ENCODE results near the gene RPRML. TPM values are rescaled to one million over a fixed set of nuclear protein-coding genes. Genes with fewer than 3 reads are reported as not detected.

RPRML gene
- total and polyA plus RNA-seq, 2 donors from 2014 or later = not detected

DNA sequence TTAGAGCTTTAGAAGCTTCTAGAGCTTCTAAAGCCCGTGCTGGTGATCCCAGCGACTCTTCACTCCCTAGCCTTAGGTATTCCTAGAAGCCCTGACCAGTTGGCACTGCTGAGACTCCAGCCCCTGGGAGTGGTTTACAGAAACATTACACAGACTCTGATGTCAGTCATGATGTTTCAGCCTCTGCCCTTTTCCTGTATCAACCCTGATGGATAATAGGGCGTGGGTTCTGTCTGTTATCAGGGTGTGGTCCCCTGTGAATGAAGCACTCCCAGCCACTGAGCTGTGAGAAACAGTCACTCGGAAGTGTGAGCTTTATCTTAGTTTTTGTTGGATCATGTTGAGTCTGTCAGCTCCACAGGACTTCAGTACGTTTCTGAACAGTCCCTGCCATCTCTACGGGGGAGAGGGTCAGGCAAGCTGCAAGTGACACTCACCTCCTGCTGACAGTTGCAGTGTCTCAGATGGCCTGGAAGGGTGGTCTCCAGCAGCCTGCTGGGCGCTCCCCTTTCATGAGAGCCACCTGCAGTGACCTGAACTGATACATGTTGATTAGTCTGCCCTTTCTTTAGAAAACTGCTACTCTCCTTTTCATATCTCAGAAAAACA lies 43.3 kb downstream of the RPRML start:
- Histone ChIP-seq H3K4me3 (ENCODE audit: low read length in 3 of 3) (no peak overlapping the region), H3K9ac (ENCODE audit: low read length in 3 of 3) (no peak overlapping the region), H3K27me3 (ENCODE audit: control insufficient read depth, insufficient read depth, low read length) (no peaks in the 10 kb centered on the region), H3K36me3 (ENCODE audit: control insufficient read depth in 2 of 3, insufficient read depth in 3 of 3, low read length in 3 of 3) (peaks cover 12 to 89% (median 59%) of the 10 kb centered on the region in 3 donors), H3K4me1 (ENCODE audit: control insufficient read depth in 2 of 3, insufficient read depth in 2 of 3, low read depth in 1 of 3, low read length in 3 of 3) (peaks cover 0 to 10% (median 6%) of the 10 kb centered on the region in 3 donors), H3K27ac (ENCODE audit: low read depth in 2 of 2, low read length in 2 of 2) (no peak overlapping the region), H3K9me3 (ENCODE audit: control insufficient read depth in 2 of 3, insufficient read depth in 1 of 3, low read length in 3 of 3) (no peaks in the 10 kb centered on the region)
- intact Hi-C loops (cut with DNase I) = no loop called here
- FAIRE-seq (no peak), DNase-seq (no peak)
- TF ChIP-seq, protein P1, sequence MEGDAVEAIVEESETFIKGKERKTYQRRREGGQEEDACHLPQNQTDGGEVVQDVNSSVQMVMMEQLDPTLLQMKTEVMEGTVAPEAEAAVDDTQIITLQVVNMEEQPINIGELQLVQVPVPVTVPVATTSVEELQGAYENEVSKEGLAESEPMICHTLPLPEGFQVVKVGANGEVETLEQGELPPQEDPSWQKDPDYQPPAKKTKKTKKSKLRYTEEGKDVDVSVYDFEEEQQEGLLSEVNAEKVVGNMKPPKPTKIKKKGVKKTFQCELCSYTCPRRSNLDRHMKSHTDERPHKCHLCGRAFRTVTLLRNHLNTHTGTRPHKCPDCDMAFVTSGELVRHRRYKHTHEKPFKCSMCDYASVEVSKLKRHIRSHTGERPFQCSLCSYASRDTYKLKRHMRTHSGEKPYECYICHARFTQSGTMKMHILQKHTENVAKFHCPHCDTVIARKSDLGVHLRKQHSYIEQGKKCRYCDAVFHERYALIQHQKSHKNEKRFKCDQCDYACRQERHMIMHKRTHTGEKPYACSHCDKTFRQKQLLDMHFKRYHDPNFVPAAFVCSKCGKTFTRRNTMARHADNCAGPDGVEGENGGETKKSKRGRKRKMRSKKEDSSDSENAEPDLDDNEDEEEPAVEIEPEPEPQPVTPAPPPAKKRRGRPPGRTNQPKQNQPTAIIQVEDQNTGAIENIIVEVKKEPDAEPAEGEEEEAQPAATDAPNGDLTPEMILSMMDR (IDR thresholded peaks at IDR 0.05; ENCODE audit: borderline replicate concordance, extremely low read depth, insufficient read depth) = no peak

DNA sequence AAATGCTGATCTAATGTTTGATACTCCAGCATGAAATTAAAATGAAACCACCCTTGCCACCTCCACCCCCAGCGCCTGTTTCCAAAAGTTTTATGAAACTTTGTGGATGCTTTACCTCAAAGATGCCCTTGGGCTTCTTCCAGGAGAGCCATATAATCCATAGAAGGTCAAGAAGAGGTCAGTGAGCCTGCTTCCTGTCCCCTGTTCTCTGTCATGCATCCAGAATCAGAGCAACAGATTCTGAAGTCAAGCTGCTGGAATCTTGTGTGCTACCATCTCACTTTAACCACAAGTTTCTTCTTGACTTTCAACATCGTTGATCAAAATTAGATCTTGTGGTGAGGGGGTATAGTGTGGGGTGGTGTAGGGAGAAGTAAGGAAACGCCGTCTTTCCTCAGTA lies 47.5 kb downstream of the RPRML start:
- H3K4me1 ChIP-seq (ENCODE audit: control insufficient read depth in 2 of 3, insufficient read depth in 2 of 3, low read depth in 1 of 3, low read length in 3 of 3) = peaks cover 0 to 19% (median 15%) of the 10 kb centered on the region in 3 donors
- no peak overlapping the region for H3K27ac ChIP-seq (ENCODE audit: low read depth in 2 of 2, low read length in 2 of 2)
- intact Hi-C loops (cut with DNase I) = no loop called here
- DNase-seq = no peak
- FAIRE-seq = no peak
- H3K36me3 ChIP-seq (ENCODE audit: control insufficient read depth in 2 of 3, insufficient read depth in 3 of 3, low read length in 3 of 3) = peaks cover 11 to 58% (median 40%) of the 10 kb centered on the region in 3 donors
- H3K9ac ChIP-seq (ENCODE audit: low read length in 3 of 3) = no peak overlapping the region
- no peaks in the 10 kb centered on the region for H3K9me3 ChIP-seq (ENCODE audit: control insufficient read depth in 2 of 3, insufficient read depth in 1 of 3, low read length in 3 of 3)
- TF ChIP-seq, protein P1 (IDR thresholded peaks at IDR 0.05; ENCODE audit: borderline replicate concordance, extremely low read depth, insufficient read depth) = no peak
- no peak overlapping the region for H3K4me3 ChIP-seq (ENCODE audit: low read length in 3 of 3)
- H3K27me3 ChIP-seq (ENCODE audit: control insufficient read depth, insufficient read depth, low read length) = no peaks in the 10 kb centered on the region

DNA sequence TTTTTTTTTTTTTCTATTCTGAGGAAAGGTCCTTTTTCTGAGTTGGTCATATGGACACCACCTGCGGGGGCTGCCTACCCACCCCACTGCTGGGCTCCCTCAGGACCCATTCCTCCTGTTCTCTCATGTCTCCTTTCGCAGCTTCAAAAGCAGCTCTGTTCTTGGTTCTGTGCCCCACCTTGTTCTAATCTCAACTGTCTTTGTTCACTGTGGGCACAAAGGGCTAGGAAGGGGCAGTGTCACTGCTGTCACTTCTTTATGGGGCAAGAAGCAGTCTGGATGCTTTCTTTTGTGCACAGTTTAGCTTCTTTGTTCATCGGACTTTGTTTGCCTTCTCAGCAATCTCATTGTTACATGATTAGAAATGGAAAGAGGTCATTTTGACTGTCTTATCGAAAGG lies 49.0 kb downstream of the RPRML start:
- no peaks in the 10 kb centered on the region for H3K9me3 ChIP-seq (ENCODE audit: control insufficient read depth in 2 of 3, insufficient read depth in 1 of 3, low read length in 3 of 3)
- FAIRE-seq = no peak
- no peak overlapping the region for H3K4me3 ChIP-seq (ENCODE audit: low read length in 3 of 3)
- DNase-seq = no peak
- no peaks in the 10 kb centered on the region for H3K27me3 ChIP-seq (ENCODE audit: control insufficient read depth, insufficient read depth, low read length)
- H3K9ac ChIP-seq (ENCODE audit: low read length in 3 of 3) = no peak overlapping the region
- no peak overlapping the region for H3K27ac ChIP-seq (ENCODE audit: low read depth in 2 of 2, low read length in 2 of 2)
- intact Hi-C loops (cut with DNase I) = no loop called here
- TF ChIP-seq, protein P1 (IDR thresholded peaks at IDR 0.05; ENCODE audit: borderline replicate concordance, extremely low read depth, insufficient read depth) = no peak
- peaks cover 7 to 42% (median 26%) of the 10 kb centered on the region in 3 donors for H3K36me3 ChIP-seq (ENCODE audit: control insufficient read depth in 2 of 3, insufficient read depth in 3 of 3, low read length in 3 of 3)
- peaks cover 0 to 22% (median 19%) of the 10 kb centered on the region in 3 donors for H3K4me1 ChIP-seq (ENCODE audit: control insufficient read depth in 2 of 3, insufficient read depth in 2 of 3, low read depth in 1 of 3, low read length in 3 of 3)

All from kidney (tissue), 14 donors.